Effector memory CD4-positive, alpha-beta T cell (primary cell): ENCODE measurements around the gene FEV.

Experiments used
- DNase-seq, 3 donors: peaks; one replicate each; pipeline ENCODE4 v3.0.0-alpha.2; 2020
- H3K27ac ChIP-seq: 2 replicates; pipeline ENCODE4 v1.7.0; 2013; ENCODE audit warnings: mild to moderate bottlenecking, low read length, moderate library complexity; ENCODE audit not compliant: insufficient read depth, poor library complexity, severe bottlenecking
- H3K27me3 ChIP-seq: replicated peaks from 2 replicates; pipeline ENCODE4 v1.7.0; 2013; ENCODE audit warnings: mild to moderate bottlenecking, low read length; ENCODE audit not compliant: insufficient read depth, control insufficient read depth, poor library complexity, severe bottlenecking
- H3K36me3 ChIP-seq: 2 replicates; pipeline ENCODE4 v1.7.0; 2013; ENCODE audit warnings: mild to moderate bottlenecking, low read length, moderate library complexity; ENCODE audit not compliant: control insufficient read depth, insufficient read depth
- H3K4me1 ChIP-seq: 2 replicates; pipeline ENCODE4 v1.7.0; 2013; ENCODE audit warnings: low read length, mild to moderate bottlenecking; ENCODE audit not compliant: control insufficient read depth, insufficient read depth, poor library complexity, severe bottlenecking
- H3K4me3 ChIP-seq: 2 replicates; pipeline ENCODE4 v1.7.0; 2013; ENCODE audit warnings: low read length, low read depth, mild to moderate bottlenecking; ENCODE audit not compliant: insufficient read depth, poor library complexity, severe bottlenecking
- H3K9me3 ChIP-seq: 2 replicates; pipeline ENCODE4 v1.7.0; 2013; ENCODE audit warnings: mild to moderate bottlenecking, low read length, moderate library complexity; ENCODE audit not compliant: control insufficient read depth

FEV gene

GRCh38 chr2:218993345-218994315, 8.6 kb upstream of the FEV start, which contains the start of gene CRYBA2:
Gene CRYBA2 (minus strand): TSS chr2:218993422. CDS start chr2:218993176, 246 bp downstream.
- no peak within 1 kb of the TSS for H3K27ac ChIP-seq
- peaks cover 23% of the 10 kb centered on the region for H3K4me1 ChIP-seq
- no peak for DNase-seq
- H3K9me3 ChIP-seq, result no peaks in the 10 kb centered on the region
- H3K27me3 ChIP-seq, result peaks cover 66% of the 10 kb centered on the region
- no peaks in the 10 kb centered on the region for H3K36me3 ChIP-seq
- H3K4me3 ChIP-seq, result peak within 1 kb of the TSS; percentile 43

DNA sequence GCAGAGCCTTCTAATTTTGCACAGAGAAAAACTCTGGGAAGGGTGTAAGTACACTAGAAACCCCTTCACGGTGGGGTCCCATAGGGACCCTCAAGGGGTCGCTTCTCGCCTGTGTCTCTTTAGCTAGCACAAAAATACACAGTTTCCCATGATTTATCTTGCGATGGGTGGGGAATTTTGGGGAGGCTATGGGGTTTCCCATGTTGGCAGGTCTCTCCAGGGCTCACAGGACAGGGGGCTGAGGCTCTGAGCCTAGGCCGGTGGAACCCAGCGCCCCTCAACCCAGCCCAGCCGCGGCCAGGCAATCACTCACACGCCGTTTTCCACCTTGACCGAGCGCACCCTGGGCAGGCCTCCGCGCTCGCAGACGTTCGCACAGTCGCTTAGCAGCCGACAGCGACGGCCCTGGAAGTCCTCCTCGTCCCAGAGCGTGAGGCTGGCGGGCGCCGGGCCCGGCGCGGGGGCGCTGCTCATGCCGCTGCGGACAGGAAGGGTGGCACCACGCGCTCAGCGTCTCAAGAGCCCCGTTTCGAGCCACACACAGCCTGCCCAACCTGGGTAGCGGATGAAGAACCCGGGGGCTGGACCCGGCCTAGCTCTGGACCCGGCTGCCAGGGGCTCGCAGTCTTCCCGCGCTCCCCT, 7.8 kb upstream of the FEV start:
- peak overlapping the region; percentile 43 for H3K4me3 ChIP-seq
- peaks cover 66% of the 10 kb centered on the region for H3K27me3 ChIP-seq

DNA sequence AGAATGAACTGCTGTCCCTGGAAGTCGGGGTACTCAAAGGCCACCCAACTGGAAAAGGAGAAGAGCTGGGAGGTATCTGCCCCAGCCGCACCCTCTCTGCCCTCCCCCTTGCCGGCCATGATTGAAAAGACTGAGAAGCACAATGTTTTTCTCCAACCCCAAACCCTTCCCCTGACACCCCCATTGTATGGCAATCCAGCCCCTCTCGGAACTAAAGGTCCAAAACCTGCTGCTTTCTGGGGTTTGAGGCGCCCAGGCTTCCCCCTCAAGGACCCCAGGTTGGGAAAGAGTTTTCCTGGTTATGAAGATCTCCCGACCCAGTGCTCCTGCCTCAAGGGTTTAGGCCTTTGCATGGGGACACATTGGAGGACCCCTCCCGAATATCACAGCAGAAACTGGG, 7.2 kb upstream of the FEV start:
- Histone ChIP-seq H3K9me3 (no peaks in the 10 kb centered on the region), H3K4me1 (peaks cover 23% of the 10 kb centered on the region), H3K27ac (no peak overlapping the region), H3K4me3 (no peak overlapping the region), H3K27me3 (peaks cover 59% of the 10 kb centered on the region), H3K36me3 (no peaks in the 10 kb centered on the region)
- no peak for DNase-seq

More for the DNA sequence above, 7.8 kb upstream of the FEV start:
- no peaks in the 10 kb centered on the region for H3K36me3 ChIP-seq
- peaks cover 23% of the 10 kb centered on the region for H3K4me1 ChIP-seq
- H3K9me3 ChIP-seq, result no peaks in the 10 kb centered on the region
- no peak overlapping the region for H3K27ac ChIP-seq
- no peak for DNase-seq

DNA sequence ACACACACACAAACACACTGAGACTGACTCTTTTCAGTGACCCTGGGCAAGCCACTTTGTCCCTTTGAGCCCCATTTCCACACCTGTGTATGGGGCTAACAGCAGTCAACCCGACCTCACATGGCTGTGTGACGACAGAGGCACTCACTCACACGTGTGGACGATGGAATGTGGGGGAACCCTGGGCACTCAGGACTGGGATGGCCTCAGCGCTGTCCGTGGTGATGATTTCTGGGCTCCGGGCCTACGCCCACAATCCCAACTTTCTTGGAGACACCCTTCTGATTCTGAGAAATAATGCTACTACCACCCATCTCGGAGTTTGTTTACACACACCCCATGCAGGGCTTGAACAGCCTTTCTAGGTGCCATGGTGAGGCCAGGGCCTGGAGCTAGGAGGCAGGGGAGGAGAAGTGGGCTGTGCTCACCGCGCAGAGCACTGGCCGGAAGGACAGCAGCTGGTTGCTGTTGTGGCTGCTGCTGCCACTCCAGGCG, 6.7 kb upstream of the FEV start:
- H3K27me3 ChIP-seq, result peaks cover 59% of the 10 kb centered on the region
- peaks cover 23% of the 10 kb centered on the region for H3K4me1 ChIP-seq
- no peaks in the 10 kb centered on the region for H3K36me3 ChIP-seq
- H3K4me3 ChIP-seq, result no peak overlapping the region
- no peaks in the 10 kb centered on the region for H3K9me3 ChIP-seq
- no peak for DNase-seq
- H3K27ac ChIP-seq, result no peak overlapping the region

- no peaks in the 10 kb centered on the region for H3K9me3 ChIP-seq
- no peak overlapping the region for H3K27ac ChIP-seq
- peaks cover 17% of the 10 kb centered on the region for H3K4me1 ChIP-seq
- H3K36me3 ChIP-seq, result no peaks in the 10 kb centered on the region
- H3K27me3 ChIP-seq, result peaks cover 59% of the 10 kb centered on the region
- H3K4me3 ChIP-seq, result no peak overlapping the region
- no peak for DNase-seq
Observed at GRCh38 chr2:218990612-218991011, 5.6 kb upstream of the FEV start.

DNA sequence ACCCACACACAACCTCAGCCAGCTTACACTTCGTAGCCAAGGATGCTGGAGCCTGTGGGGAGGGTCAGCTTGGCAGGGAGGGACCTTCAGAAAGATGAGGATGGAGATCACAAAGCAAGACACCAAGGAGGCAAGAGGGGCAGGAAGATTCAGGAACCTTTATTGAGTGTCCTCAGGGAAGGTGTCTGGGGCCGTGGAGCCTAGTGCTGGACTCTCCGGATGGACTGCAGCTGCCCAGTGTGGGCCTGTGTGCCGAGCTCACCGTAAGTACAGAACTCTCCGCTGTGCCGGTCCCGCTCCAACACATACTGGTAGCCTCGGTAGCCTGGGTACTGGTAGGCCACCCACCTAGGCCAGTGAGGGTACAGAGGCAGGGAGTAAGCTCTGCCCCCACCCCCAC, 5.1 kb upstream of the FEV start:
- H3K9me3 ChIP-seq, result no peaks in the 10 kb centered on the region
- no peak overlapping the region for H3K27ac ChIP-seq
- no peak for DNase-seq
- H3K4me3 ChIP-seq, result no peak overlapping the region
- no peaks in the 10 kb centered on the region for H3K36me3 ChIP-seq
- H3K4me1 ChIP-seq, result peaks cover 21% of the 10 kb centered on the region
- peaks cover 59% of the 10 kb centered on the region for H3K27me3 ChIP-seq

- no peaks in the 10 kb centered on the region for H3K9me3 ChIP-seq
- DNase-seq, result no peak
- no peak overlapping the region for H3K27ac ChIP-seq
- peaks cover 29% of the 10 kb centered on the region for H3K4me1 ChIP-seq
- H3K27me3 ChIP-seq, result peaks cover 63% of the 10 kb centered on the region
- H3K4me3 ChIP-seq, result no peak overlapping the region
- no peaks in the 10 kb centered on the region for H3K36me3 ChIP-seq
Observed at GRCh38 chr2:218988650-218989049, 3.7 kb upstream of the FEV start.

GRCh38 chr2:218988164-218988563, 3.2 kb upstream of the FEV start:
- H3K36me3 ChIP-seq, result no peaks in the 10 kb centered on the region
- no peak overlapping the region for H3K4me3 ChIP-seq
- peaks cover 24% of the 10 kb centered on the region for H3K4me1 ChIP-seq
- no peaks in the 10 kb centered on the region for H3K9me3 ChIP-seq
- no peak overlapping the region for H3K27ac ChIP-seq
- no peak for DNase-seq
- H3K27me3 ChIP-seq, result peaks cover 63% of the 10 kb centered on the region

GRCh38 chr2:218986148-218986761, 1.3 kb upstream of the FEV start:
- no peak overlapping the region for H3K4me3 ChIP-seq

More at GRCh38 chr2:218986148-218986761, 1.3 kb upstream of the FEV start:
- H3K27ac ChIP-seq, result no peak overlapping the region
- DNase-seq, result no peak
- no peaks in the 10 kb centered on the region for H3K36me3 ChIP-seq
- peaks cover 31% of the 10 kb centered on the region for H3K4me1 ChIP-seq
- peaks cover 68% of the 10 kb centered on the region for H3K27me3 ChIP-seq
- H3K9me3 ChIP-seq, result no peaks in the 10 kb centered on the region
